ENCODE results near the gene CBX8. TPM values are rescaled to one million over a fixed set of nuclear protein-coding genes. Genes with fewer than 3 reads are reported as not detected.

CBX8 gene
- total and polyA plus RNA-seq, 2 of the 13 experiments (the other 11 are each of a cell fraction or from before 2014, with no cell fraction given), result 0.34 to 12.6 TPM

DNA sequence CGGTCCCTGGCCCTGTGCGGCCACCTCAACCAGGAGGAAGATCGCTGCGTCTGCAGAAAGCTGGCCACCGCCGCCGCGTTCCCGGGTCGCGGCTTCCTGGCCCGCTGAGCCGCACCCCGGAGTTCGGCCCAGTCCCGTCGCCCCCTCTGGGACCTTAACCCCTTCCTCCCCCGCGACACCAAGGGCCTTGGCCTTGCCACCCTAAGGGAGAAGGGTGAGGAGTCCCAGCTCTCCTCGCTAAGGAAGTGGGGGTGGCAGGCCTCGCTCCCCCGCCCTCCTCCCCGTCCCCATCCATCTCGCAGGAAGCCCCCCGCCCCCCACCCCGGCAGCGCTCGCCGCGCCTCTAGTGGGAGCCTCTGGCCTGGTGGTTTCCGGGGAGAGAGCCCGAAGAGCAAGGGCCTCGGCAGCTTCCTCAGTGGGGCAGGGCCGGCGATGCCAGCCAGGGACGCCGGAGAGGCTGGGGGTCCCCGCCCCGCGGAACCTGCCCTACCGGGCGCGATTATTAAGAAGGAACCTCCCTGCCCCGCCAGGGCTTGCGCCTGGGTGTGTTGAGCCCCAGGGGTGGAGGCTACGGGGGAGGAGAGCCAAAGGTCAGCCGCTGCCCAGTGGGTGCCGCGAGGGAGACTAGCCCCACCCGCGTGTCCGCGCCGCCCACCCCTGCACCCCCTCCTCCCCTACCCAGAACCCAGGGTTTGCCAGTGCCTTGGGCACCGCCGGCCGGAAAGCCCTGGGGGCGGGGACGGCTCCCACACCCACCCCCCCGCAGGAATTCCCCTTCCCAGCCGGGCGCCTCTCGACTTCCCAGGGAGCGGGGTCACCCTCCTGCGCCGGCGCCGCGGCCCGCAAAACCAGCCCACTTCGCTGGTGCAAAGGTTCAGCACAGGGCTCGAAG is 35.6 kb upstream of the CBX8 start (continued):
- 0 out of 2 replicates have a peak, but pooled peaks have one; percentile 56 for TF ChIP-seq DNMT1 (CRISPR knock-in tag; IDR thresholded peaks at IDR 0.05)
- TF ChIP-seq RBM39 (IDR thresholded peaks at IDR 0.05; ENCODE audit: low read depth, low read length, poor library complexity, severe bottlenecking), result no peak
- TF ChIP-seq ZNF546 (CRISPR knock-in tag; conservative IDR thresholded peaks at IDR 0.05), result peak; percentile 92
- TF ChIP-seq, protein P1, sequence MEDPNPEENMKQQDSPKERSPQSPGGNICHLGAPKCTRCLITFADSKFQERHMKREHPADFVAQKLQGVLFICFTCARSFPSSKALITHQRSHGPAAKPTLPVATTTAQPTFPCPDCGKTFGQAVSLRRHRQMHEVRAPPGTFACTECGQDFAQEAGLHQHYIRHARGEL (CRISPR knock-in tag; IDR thresholded peaks at IDR 0.05), result no peak
- TF ChIP-seq ZNF256 (CRISPR knock-in tag; conservative IDR thresholded peaks at IDR 0.05), result 0 out of 2 replicates have a peak, but pooled peaks have one; percentile 64
- TF ChIP-seq PTBP1 (IDR thresholded peaks at IDR 0.05; ENCODE audit: low read depth, low read length, poor library complexity, severe bottlenecking), result peak; percentile 41
- TF ChIP-seq ZBTB42 (CRISPR knock-in tag; IDR thresholded peaks at IDR 0.05), result peak; percentile 52
- TF ChIP-seq MYC (CRISPR knock-in tag; IDR thresholded peaks at IDR 0.05; ENCODE audit: borderline replicate concordance), result peak; percentile 63
- TF ChIP-seq ZNF292 (CRISPR knock-in tag; IDR thresholded peaks at IDR 0.05; ENCODE audit: borderline replicate concordance, low read depth), result 0 out of 2 replicates have a peak, but pooled peaks have one; percentile 45
- TF ChIP-seq KAT2B (IDR thresholded peaks at IDR 0.05; ENCODE audit: borderline replicate concordance, low read depth, low read length), result no peak
- TF ChIP-seq, protein P2, sequence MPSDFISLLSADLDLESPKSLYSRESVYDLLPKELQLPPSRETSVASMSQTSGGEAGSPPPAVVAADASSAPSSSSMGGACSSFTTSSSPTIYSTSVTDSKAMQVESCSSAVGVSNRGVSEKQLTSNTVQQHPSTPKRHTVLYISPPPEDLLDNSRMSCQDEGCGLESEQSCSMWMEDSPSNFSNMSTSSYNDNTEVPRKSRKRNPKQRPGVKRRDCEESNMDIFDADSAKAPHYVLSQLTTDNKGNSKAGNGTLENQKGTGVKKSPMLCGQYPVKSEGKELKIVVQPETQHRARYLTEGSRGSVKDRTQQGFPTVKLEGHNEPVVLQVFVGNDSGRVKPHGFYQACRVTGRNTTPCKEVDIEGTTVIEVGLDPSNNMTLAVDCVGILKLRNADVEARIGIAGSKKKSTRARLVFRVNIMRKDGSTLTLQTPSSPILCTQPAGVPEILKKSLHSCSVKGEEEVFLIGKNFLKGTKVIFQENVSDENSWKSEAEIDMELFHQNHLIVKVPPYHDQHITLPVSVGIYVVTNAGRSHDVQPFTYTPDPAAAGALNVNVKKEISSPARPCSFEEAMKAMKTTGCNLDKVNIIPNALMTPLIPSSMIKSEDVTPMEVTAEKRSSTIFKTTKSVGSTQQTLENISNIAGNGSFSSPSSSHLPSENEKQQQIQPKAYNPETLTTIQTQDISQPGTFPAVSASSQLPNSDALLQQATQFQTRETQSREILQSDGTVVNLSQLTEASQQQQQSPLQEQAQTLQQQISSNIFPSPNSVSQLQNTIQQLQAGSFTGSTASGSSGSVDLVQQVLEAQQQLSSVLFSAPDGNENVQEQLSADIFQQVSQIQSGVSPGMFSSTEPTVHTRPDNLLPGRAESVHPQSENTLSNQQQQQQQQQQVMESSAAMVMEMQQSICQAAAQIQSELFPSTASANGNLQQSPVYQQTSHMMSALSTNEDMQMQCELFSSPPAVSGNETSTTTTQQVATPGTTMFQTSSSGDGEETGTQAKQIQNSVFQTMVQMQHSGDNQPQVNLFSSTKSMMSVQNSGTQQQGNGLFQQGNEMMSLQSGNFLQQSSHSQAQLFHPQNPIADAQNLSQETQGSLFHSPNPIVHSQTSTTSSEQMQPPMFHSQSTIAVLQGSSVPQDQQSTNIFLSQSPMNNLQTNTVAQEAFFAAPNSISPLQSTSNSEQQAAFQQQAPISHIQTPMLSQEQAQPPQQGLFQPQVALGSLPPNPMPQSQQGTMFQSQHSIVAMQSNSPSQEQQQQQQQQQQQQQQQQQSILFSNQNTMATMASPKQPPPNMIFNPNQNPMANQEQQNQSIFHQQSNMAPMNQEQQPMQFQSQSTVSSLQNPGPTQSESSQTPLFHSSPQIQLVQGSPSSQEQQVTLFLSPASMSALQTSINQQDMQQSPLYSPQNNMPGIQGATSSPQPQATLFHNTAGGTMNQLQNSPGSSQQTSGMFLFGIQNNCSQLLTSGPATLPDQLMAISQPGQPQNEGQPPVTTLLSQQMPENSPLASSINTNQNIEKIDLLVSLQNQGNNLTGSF (CRISPR knock-in tag; IDR thresholded peaks at IDR 0.05), result peak; percentile 75; the same call in 1 of the 2 replicates
- TF ChIP-seq, protein P3, sequence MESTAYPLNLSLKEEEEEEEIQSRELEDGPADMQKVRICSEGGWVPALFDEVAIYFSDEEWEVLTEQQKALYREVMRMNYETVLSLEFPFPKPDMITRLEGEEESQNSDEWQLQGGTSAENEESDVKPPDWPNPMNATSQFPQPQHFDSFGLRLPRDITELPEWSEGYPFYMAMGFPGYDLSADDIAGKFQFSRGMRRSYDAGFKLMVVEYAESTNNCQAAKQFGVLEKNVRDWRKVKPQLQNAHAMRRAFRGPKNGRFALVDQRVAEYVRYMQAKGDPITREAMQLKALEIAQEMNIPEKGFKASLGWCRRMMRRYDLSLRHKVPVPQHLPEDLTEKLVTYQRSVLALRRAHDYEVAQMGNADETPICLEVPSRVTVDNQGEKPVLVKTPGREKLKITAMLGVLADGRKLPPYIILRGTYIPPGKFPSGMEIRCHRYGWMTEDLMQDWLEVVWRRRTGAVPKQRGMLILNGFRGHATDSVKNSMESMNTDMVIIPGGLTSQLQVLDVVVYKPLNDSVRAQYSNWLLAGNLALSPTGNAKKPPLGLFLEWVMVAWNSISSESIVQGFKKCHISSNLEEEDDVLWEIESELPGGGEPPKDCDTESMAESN (CRISPR knock-in tag; conservative IDR thresholded peaks at IDR 0.05), result peak; percentile 7; the same call in 1 of the 2 replicates
- TF ChIP-seq, protein P4, sequence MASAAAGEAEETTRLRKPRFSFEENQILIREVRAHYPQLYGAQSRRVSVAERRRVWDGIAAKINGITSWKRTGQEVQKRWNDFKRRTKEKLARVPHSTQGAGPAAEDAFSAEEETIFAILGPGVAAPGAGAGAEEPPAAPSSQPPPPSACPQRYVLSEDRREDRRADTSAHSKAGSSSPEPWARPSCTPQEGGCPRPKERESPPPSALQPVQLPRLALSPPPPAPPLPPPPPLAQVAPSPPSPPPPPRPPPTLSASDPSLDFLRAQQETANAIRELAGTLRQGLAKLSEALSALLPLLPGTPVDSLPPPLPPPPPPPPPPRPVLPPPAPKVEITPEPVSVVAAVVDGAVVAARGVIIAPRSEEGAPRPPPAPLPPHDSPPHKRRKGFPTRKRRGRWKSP (CRISPR knock-in tag; IDR thresholded peaks at IDR 0.05), result no peak; the same call in none of the 2 replicates
- TF ChIP-seq ZNF17 (CRISPR knock-in tag; IDR thresholded peaks at IDR 0.05), result no peak
- TF ChIP-seq, protein P5, sequence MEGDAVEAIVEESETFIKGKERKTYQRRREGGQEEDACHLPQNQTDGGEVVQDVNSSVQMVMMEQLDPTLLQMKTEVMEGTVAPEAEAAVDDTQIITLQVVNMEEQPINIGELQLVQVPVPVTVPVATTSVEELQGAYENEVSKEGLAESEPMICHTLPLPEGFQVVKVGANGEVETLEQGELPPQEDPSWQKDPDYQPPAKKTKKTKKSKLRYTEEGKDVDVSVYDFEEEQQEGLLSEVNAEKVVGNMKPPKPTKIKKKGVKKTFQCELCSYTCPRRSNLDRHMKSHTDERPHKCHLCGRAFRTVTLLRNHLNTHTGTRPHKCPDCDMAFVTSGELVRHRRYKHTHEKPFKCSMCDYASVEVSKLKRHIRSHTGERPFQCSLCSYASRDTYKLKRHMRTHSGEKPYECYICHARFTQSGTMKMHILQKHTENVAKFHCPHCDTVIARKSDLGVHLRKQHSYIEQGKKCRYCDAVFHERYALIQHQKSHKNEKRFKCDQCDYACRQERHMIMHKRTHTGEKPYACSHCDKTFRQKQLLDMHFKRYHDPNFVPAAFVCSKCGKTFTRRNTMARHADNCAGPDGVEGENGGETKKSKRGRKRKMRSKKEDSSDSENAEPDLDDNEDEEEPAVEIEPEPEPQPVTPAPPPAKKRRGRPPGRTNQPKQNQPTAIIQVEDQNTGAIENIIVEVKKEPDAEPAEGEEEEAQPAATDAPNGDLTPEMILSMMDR (CRISPR knock-in tag; IDR thresholded peaks at IDR 0.05), result peak; percentile 21
- 0 out of 2 replicates have a peak, but pooled peaks have one; percentile 45 for TF ChIP-seq KLF6 (CRISPR knock-in tag; IDR thresholded peaks at IDR 0.05)
- peak; percentile 80; the same call in 1 of the 2 replicates for TF ChIP-seq NKX3-1 (CRISPR knock-in tag; IDR thresholded peaks at IDR 0.05)

All from HepG2 (cell line).